Measurements from ENCODE around the gene CLEC16A. TPM values are rescaled to one million over a fixed set of nuclear protein-coding genes. Genes with fewer than 3 reads are reported as not detected.

The CLEC16A gene
- total and polyA plus RNA-seq, 2 donors (not counting 1 experiment from before 2014, with no cell fraction given): 21.9 to 79.5 TPM

GRCh38 chr16:11217651-11218603 is 273.6 kb downstream of the CLEC16A start:
- DNase-seq (no peak), ATAC-seq (ENCODE audit: low read depth) (no peak)
- Histone ChIP-seq H3K4me3 (ENCODE audit: control extremely low read depth in 1 of 5, extremely low read depth in 1 of 5, insufficient read depth in 1 of 5, low read depth in 2 of 5, low read length in 4 of 5) (no peak overlapping the region), H3K36me3 (replicated peaks in 1 of 2; ENCODE audit: control extremely low read depth in 1 of 2, control insufficient read depth in 1 of 2, extremely low read depth in 1 of 2, insufficient read depth in 2 of 2, low read length in 1 of 2) (no peaks in the 10 kb centered on the region), H3K79me2 (ENCODE audit: control insufficient read depth, insufficient read depth, low read length) (no peaks in the 10 kb centered on the region), H3K4me2 (replicated peaks; ENCODE audit: low read depth, low read length, poor library complexity, severe bottlenecking) (no peak overlapping the region), H3K9ac (ENCODE audit: low read length) (no peak overlapping the region), H3K4me1 (ENCODE audit: control insufficient read depth in 2 of 2, insufficient read depth in 2 of 2, low read length in 2 of 2) (peaks cover 0 to 7% of the 10 kb centered on the region in 2 donors), H4K20me1 (ENCODE audit: control insufficient read depth, insufficient read depth, low read length, poor library complexity, severe bottlenecking) (no peaks in the 10 kb centered on the region), H3K27ac (ENCODE audit: low read length in 2 of 2) (no peak overlapping the region), H2AFZ (ENCODE audit: insufficient read depth, low read depth, low read length, poor library complexity, severe bottlenecking) (no peak overlapping the region), H3K27me3 (replicated peaks in 1 of 4; ENCODE audit: control extremely low read depth in 1 of 4, control insufficient read depth in 3 of 4, insufficient read depth in 4 of 4, low read length in 3 of 4) (no peaks in the 10 kb centered on the region), H3K9me3 (ENCODE audit: control extremely low read depth in 1 of 3, control insufficient read depth in 2 of 3, insufficient read depth in 1 of 3, low read length in 2 of 3) (peaks cover 0 to 32% (median 13%) of the 10 kb centered on the region in 3 donors)
- H3K4me3 Mint-ChIP-seq: no peak overlapping the region
- intact Hi-C loops (cut with micrococcal nuclease): no loop called here
- peaks cover 4% of the 10 kb centered on the region for H3K4me1 Mint-ChIP-seq
- no peak overlapping the region for H3K27ac Mint-ChIP-seq
- ChIA-PET POLR2A (interaction anchor here (0.6 to 1.0 kb wide), 2 partner anchors 12 to 25 kb away, joined by 3 to 5 read pairs; no protein-coding TSS in a partner anchor), CTCF (interaction anchor here (1.1 to 1.5 kb wide), 4 partner anchors 34 to 153 kb away, joined by 3 to 5 read pairs (median 4); no protein-coding TSS in a partner anchor)
- H3K27me3 Mint-ChIP-seq: no peaks in the 10 kb centered on the region
- 92% methylated on average over 2 of the region's 3 CpGs for WGBS (ENCODE audit: insufficient coverage)
- peaks cover 11% of the 10 kb centered on the region for H3K9me3 Mint-ChIP-seq (ENCODE audit: insufficient read depth)
- TF ChIP-seq EZH2 (IDR thresholded peaks at IDR 0.05; ENCODE audit: borderline replicate concordance, insufficient read depth, low read depth, low read length, poor library complexity, severe bottlenecking) (no peak), CTCF (IDR thresholded peaks at IDR 0.05) (no peak)

- H2AFZ ChIP-seq (ENCODE audit: insufficient read depth, low read depth, low read length, poor library complexity, severe bottlenecking): no peak overlapping the region
- intact Hi-C loops (cut with micrococcal nuclease): no loop called here
- H3K27ac Mint-ChIP-seq: no peak overlapping the region
- H3K9ac ChIP-seq (ENCODE audit: low read length): no peak overlapping the region
- WGBS (ENCODE audit: insufficient coverage): 100% methylated on average over 1 of the region's 1 CpG
- peaks cover 5% of the 10 kb centered on the region for H3K4me1 Mint-ChIP-seq
- H3K4me2 ChIP-seq (replicated peaks; ENCODE audit: low read depth, low read length, poor library complexity, severe bottlenecking): no peak overlapping the region
- H3K9me3 ChIP-seq (ENCODE audit: control extremely low read depth in 1 of 3, control insufficient read depth in 2 of 3, insufficient read depth in 1 of 3, low read length in 2 of 3): peaks cover 0 to 32% (median 13%) of the 10 kb centered on the region in 3 donors
- H3K27me3 Mint-ChIP-seq: no peaks in the 10 kb centered on the region
- ChIA-PET POLR2A (interaction anchor here (1.0 kb wide), 1 partner anchor 13 kb away, joined by 3 read pairs; no protein-coding TSS in a partner anchor), CTCF (interaction anchor here (1.1 to 1.5 kb wide), 4 partner anchors 33 to 152 kb away, joined by 3 to 5 read pairs (median 4); no protein-coding TSS in a partner anchor)
- H3K4me3 Mint-ChIP-seq: no peak overlapping the region
- H3K27me3 ChIP-seq (replicated peaks in 1 of 4; ENCODE audit: control extremely low read depth in 1 of 4, control insufficient read depth in 3 of 4, insufficient read depth in 4 of 4, low read length in 3 of 4): no peaks in the 10 kb centered on the region
- peak; percentile 42 for TF ChIP-seq CTCF (IDR thresholded peaks at IDR 0.05)
- TF ChIP-seq EZH2 (IDR thresholded peaks at IDR 0.05; ENCODE audit: borderline replicate concordance, insufficient read depth, low read depth, low read length, poor library complexity, severe bottlenecking): no peak
- H3K9me3 Mint-ChIP-seq (ENCODE audit: insufficient read depth): peaks cover 11% of the 10 kb centered on the region
- no peak overlapping the region for H3K27ac ChIP-seq (ENCODE audit: low read length in 2 of 2)
- ATAC-seq (ENCODE audit: low read depth) (no peak), DNase-seq (no peak)
- no peaks in the 10 kb centered on the region for H3K36me3 ChIP-seq (replicated peaks in 1 of 2; ENCODE audit: control extremely low read depth in 1 of 2, control insufficient read depth in 1 of 2, extremely low read depth in 1 of 2, insufficient read depth in 2 of 2, low read length in 1 of 2)
- H3K79me2 ChIP-seq (ENCODE audit: control insufficient read depth, insufficient read depth, low read length): no peaks in the 10 kb centered on the region
- H3K4me3 ChIP-seq (ENCODE audit: control extremely low read depth in 1 of 5, extremely low read depth in 1 of 5, insufficient read depth in 1 of 5, low read depth in 2 of 5, low read length in 4 of 5): no peak overlapping the region
- H4K20me1 ChIP-seq (ENCODE audit: control insufficient read depth, insufficient read depth, low read length, poor library complexity, severe bottlenecking): no peaks in the 10 kb centered on the region
- peaks cover 5 to 10% of the 10 kb centered on the region in 2 donors for H3K4me1 ChIP-seq (ENCODE audit: control insufficient read depth in 2 of 2, insufficient read depth in 2 of 2, low read length in 2 of 2)
Measured at GRCh38 chr16:11218604-11218962, 274.2 kb downstream of the CLEC16A start.
